H9 (cell line): Measurements from ENCODE around the gene TARBP1. TPM values are rescaled to one million over a fixed set of nuclear protein-coding genes. Genes with fewer than 3 reads are reported as not detected.

Source experiments
- DNase-seq: peaks from one replicate; pipeline ENCODE4 v3.0.0-alpha.2; 2017
- H2AFZ ChIP-seq: one replicate; pipeline ENCODE4 v1.6.1; 2013; ENCODE audit warnings: mild to moderate bottlenecking, low read length, control low read depth, moderate library complexity
- H2AK5ac ChIP-seq: 2 replicates; pipeline ENCODE4 v1.6.1; 2013; ENCODE audit warnings: low read length, control low read depth, mixed read lengths; ENCODE audit not compliant: insufficient read length
- H2BK120ac ChIP-seq: one replicate; pipeline ENCODE4 v1.6.1; 2013; ENCODE audit warnings: low read depth, mild to moderate bottlenecking, low read length, control low read depth, inconsistent platforms; ENCODE audit not compliant: poor library complexity, severe bottlenecking
- H2BK12ac ChIP-seq: 2 replicates; pipeline ENCODE4 v1.6.1; 2013; ENCODE audit warnings: low read length, control low read depth, mixed read lengths, low read depth; ENCODE audit not compliant: insufficient read length
- H2BK15ac ChIP-seq: 2 replicates; pipeline ENCODE4 v1.6.1; 2013; ENCODE audit warnings: low read depth, low read length, control low read depth
- H2BK20ac ChIP-seq: one replicate; pipeline ENCODE4 v1.6.1; 2013; ENCODE audit warnings: low read depth, mild to moderate bottlenecking, low read length, control low read depth, inconsistent platforms; ENCODE audit not compliant: poor library complexity, severe bottlenecking
- H2BK5ac ChIP-seq: 2 replicates; pipeline ENCODE4 v1.6.1; 2013; ENCODE audit warnings: low read length, control low read depth, mixed read lengths; ENCODE audit not compliant: insufficient read length
- H3K14ac ChIP-seq: 2 replicates; pipeline ENCODE4 v1.6.1; 2013; ENCODE audit warnings: low read length, control low read depth; ENCODE audit not compliant: insufficient read depth
- H3K18ac ChIP-seq: 2 replicates; pipeline ENCODE4 v1.6.1; 2013; ENCODE audit warnings: low read depth, mild to moderate bottlenecking, mixed read lengths, low read length, control low read depth; ENCODE audit not compliant: insufficient read length
- H3K23ac ChIP-seq: 2 replicates; pipeline ENCODE4 v1.6.1; 2013; ENCODE audit warnings: low read length, control low read depth, mixed read lengths, low read depth; ENCODE audit not compliant: insufficient read length
- H3K23me2 ChIP-seq: 2 replicates; pipeline ENCODE4 v1.6.1; 2013; ENCODE audit warnings: low read depth, mild to moderate bottlenecking, mixed read lengths, low read length, control low read depth; ENCODE audit not compliant: insufficient read length, poor library complexity, severe bottlenecking
- H3K27ac ChIP-seq: 2 replicates; pipeline ENCODE4 v1.5.1; 2013; ENCODE audit warnings: low read length, control low read depth, mixed read lengths, low read depth; ENCODE audit not compliant: insufficient read length
- H3K27me3 ChIP-seq: 2 replicates; pipeline ENCODE4 v1.6.1; 2013; ENCODE audit warnings: low read length, control low read depth, inconsistent platforms; ENCODE audit not compliant: insufficient read depth
- H3K4ac ChIP-seq: 2 replicates; pipeline ENCODE4 v1.6.1; 2013; ENCODE audit warnings: low read depth, mild to moderate bottlenecking, control low read depth, inconsistent platforms, low read length, moderate library complexity
- H3K4me1 ChIP-seq: 2 replicates; pipeline ENCODE4 v1.6.1; 2013; ENCODE audit warnings: low read length, control low read depth, inconsistent platforms; ENCODE audit not compliant: insufficient read depth
- H3K4me2 ChIP-seq: 2 replicates; pipeline ENCODE4 v1.6.1; 2013; ENCODE audit warnings: low read length, control low read depth, mixed read lengths; ENCODE audit not compliant: insufficient read length, insufficient read depth
- H3K56ac ChIP-seq: 2 replicates; pipeline ENCODE4 v1.6.1; 2013; ENCODE audit warnings: low read depth, mild to moderate bottlenecking, mixed read lengths, low read length, control low read depth; ENCODE audit not compliant: insufficient read length
- H3K79me1 ChIP-seq: 2 replicates; pipeline ENCODE4 v1.6.1; 2013; ENCODE audit warnings: low read depth, mild to moderate bottlenecking, moderate library complexity, low read length, control low read depth, inconsistent platforms; ENCODE audit not compliant: insufficient read depth, poor library complexity, severe bottlenecking
- H3K79me2 ChIP-seq: 2 replicates; pipeline ENCODE4 v1.6.1; 2013; ENCODE audit warnings: low read length, control low read depth, inconsistent platforms; ENCODE audit not compliant: insufficient read depth
- H3K9ac ChIP-seq: 2 replicates; pipeline ENCODE4 v1.6.1; 2013; ENCODE audit warnings: low read length, control low read depth, mixed read lengths; ENCODE audit not compliant: insufficient read length; ENCODE audit errors: extremely low read depth
- H3K9me3 ChIP-seq: one replicate; pipeline ENCODE4 v1.6.1; 2013; ENCODE audit warnings: low read depth, low read length, inconsistent platforms; ENCODE audit not compliant: control insufficient read depth
- H3T11ph ChIP-seq: one replicate; pipeline ENCODE4 v1.6.1; 2013; ENCODE audit warnings: mild to moderate bottlenecking, low read length, control low read depth, inconsistent platforms
- H4K20me1 ChIP-seq: one replicate; pipeline ENCODE4 v1.6.1; 2013; ENCODE audit not compliant: control insufficient read depth, insufficient read length, insufficient read depth
- H4K5ac ChIP-seq: 2 replicates; pipeline ENCODE4 v1.6.1; 2013; ENCODE audit warnings: low read depth, mild to moderate bottlenecking, mixed read lengths, low read length, control low read depth; ENCODE audit not compliant: insufficient read length
- H4K8ac ChIP-seq: replicated peaks from 2 replicates; pipeline ENCODE4 v1.6.1; 2013; ENCODE audit warnings: low read length, control low read depth, mixed read lengths, low read depth; ENCODE audit not compliant: insufficient read length
- H4K91ac ChIP-seq: 2 replicates; pipeline ENCODE4 v1.6.1; 2013; ENCODE audit warnings: low read depth, mild to moderate bottlenecking, moderate library complexity, mixed read lengths, low read length, control low read depth; ENCODE audit not compliant: insufficient read length
- H3K27ac Mint-ChIP-seq, 3 experiments: 2 replicates in 2 of 3; 3 replicates in 1 of 3; pipeline ENCODE4 v1.8.0; 2020 to 2021; ENCODE audit warnings: mixed read lengths in 3 of 3, mild to moderate bottlenecking in 1 of 3, moderate library complexity in 1 of 3
- H3K27me3 Mint-ChIP-seq: 2 replicates; pipeline ENCODE4 v1.8.0; 2021; ENCODE audit warnings: low read depth, mild to moderate bottlenecking, moderate library complexity, mixed read lengths
- H3K36me3 Mint-ChIP-seq, 3 experiments: 2 replicates in 2 of 3; 3 replicates in 1 of 3; pipeline ENCODE4 v1.8.0; 2020 to 2021; ENCODE audit warnings: low read depth in 3 of 3, mixed read lengths in 3 of 3; ENCODE audit not compliant: insufficient read depth in 1 of 3
- H3K4me1 Mint-ChIP-seq, 2 experiments: 2 replicates each; pipeline ENCODE4 v1.8.0; 2020; ENCODE audit warnings: mixed read lengths in 2 of 2
- H3K4me3 Mint-ChIP-seq, 2 experiments: 2 replicates in 1 of 2; 3 replicates in 1 of 2; pipeline ENCODE4 v1.8.0; 2020 to 2021; ENCODE audit warnings: mild to moderate bottlenecking in 2 of 2, mixed read lengths in 2 of 2, moderate library complexity in 1 of 2
- H3K9me3 Mint-ChIP-seq, 2 experiments: 2 replicates in 1 of 2; 3 replicates in 1 of 2; pipeline ENCODE4 v1.8.0; 2020; ENCODE audit warnings: mild to moderate bottlenecking in 2 of 2, mixed read lengths in 2 of 2, moderate library complexity in 1 of 2
- CTCF ChIP-seq: fragments of 200-600 bp; sonication (generic); conservative IDR thresholded peaks from 3 replicates; pipeline ENCODE4 v1.8.0; 2021; ENCODE audit warnings: antibody characterized with exemption, mild to moderate bottlenecking
- WGBS: extraction: QIAGEN DNeasy Blood & Tissue Kit; methylation state at CpG from one replicate; pipeline ENCODE4 v1.1.7; 2013; ENCODE audit warnings: missing lambda C conversion rate, low lambda C conversion rate, mixed read lengths; ENCODE audit not compliant: insufficient read length; ENCODE audit errors: extremely low coverage; 5-methylcytosine and 5-hydroxymethylcytosine counted together
- total RNA-seq: library from RNA; stranded (reverse); gene quantifications from 2 replicates; pipeline ENCODE4 v1.2.1, GENCODE V29; 2021

Gene TARBP1
- total RNA-seq, 1 experiment from 2014 or later = 20.2 TPM

GRCh38 chr1:234398849-234399381, 80.1 kb downstream of the TARBP1 start:
- no peak for DNase-seq
- H3K27ac ChIP-seq = no peak overlapping the region
- no peak overlapping the region for H2AK5ac ChIP-seq
- no peak overlapping the region for H3K18ac ChIP-seq
- H4K8ac ChIP-seq = no peak overlapping the region
- Mint-ChIP-seq H3K36me3 (peaks cover 4 to 15% (median 12%) of the 10 kb centered on the region in 3 experiments), H3K4me3 (no peak overlapping the region), H3K4me1 (no peaks in the 10 kb centered on the region), H3K27me3 (no peaks in the 10 kb centered on the region; the same call in 1 of the 2 replicates), H3K9me3 (peaks cover 3 to 4% of the 10 kb centered on the region in 2 experiments; a peak in 3 of 5 replicates), H3K27ac (no peak overlapping the region)
- H3K4ac ChIP-seq = no peak overlapping the region
- WGBS = no CpG with 5 or more reads among the region's 8 CpGs
- H4K91ac ChIP-seq = no peak overlapping the region
- no peaks in the 10 kb centered on the region for H3K27me3 ChIP-seq
- H2AFZ ChIP-seq = no peak overlapping the region
- H3K4me1 ChIP-seq = no peaks in the 10 kb centered on the region
- no peak overlapping the region for H2BK12ac ChIP-seq
- H3K23ac ChIP-seq = no peak overlapping the region
- no peak overlapping the region for H3K14ac ChIP-seq
- no peaks in the 10 kb centered on the region for H3K9me3 ChIP-seq
- H2BK120ac ChIP-seq = no peak overlapping the region
- no peaks in the 10 kb centered on the region for H3K79me1 ChIP-seq
- H3K4me2 ChIP-seq = no peak overlapping the region
- 0 out of 2 replicates have a peak, but pooled peaks cover 2% of the 10 kb centered on the region for H3K79me2 ChIP-seq
- H2BK20ac ChIP-seq = no peak overlapping the region
- H3T11ph ChIP-seq = no peak overlapping the region
- no peak for TF ChIP-seq CTCF
- no peaks in the 10 kb centered on the region for H4K20me1 ChIP-seq
- H3K23me2 ChIP-seq = no peaks in the 10 kb centered on the region
- H3K9ac ChIP-seq = no peak overlapping the region
- H3K56ac ChIP-seq = no peak overlapping the region
- H2BK5ac ChIP-seq = no peak overlapping the region
- H4K5ac ChIP-seq = no peak overlapping the region
- no peak overlapping the region for H2BK15ac ChIP-seq
